Tibial nerve (tissue), 4 donors: ENCODE measurements around the gene ZNF783. TPM values are rescaled to one million over a fixed set of nuclear protein-coding genes. Genes with fewer than 3 reads are reported as not detected.

Source experiments
- DNase-seq, 2 donors: peaks; one replicate each; pipeline ENCODE4 v3.0.0-alpha.2; 2019; ENCODE audit warnings: low spot score in 2 of 2
- H3K27ac ChIP-seq, 4 donors: fragments of 200-600 bp; sonication (generic) in 3 of 4; one replicate each; pipeline ENCODE4 v1.5.1; 2017 to 2019; ENCODE audit warnings: mild to moderate bottlenecking in 1 of 4
- H3K27me3 ChIP-seq, 2 donors: fragments of 200-600 bp; sonication (generic) in 1 of 2; one replicate each; pipeline versions ENCODE4 v1.5.1 to v1.6.0; 2017 to 2019
- H3K36me3 ChIP-seq, 3 donors: fragments of 200-600 bp; sonication (generic); one replicate each; pipeline ENCODE4 v1.5.1; 2018 to 2019
- H3K4me1 ChIP-seq, 4 donors: fragments of 200-600 bp; sonication (generic) in 3 of 4; one replicate each; pipeline ENCODE4 v1.5.1; 2017 to 2019
- H3K4me3 ChIP-seq, 4 donors: fragments of 200-600 bp; sonication (generic) in 3 of 4; one replicate each; pipeline ENCODE4 v1.5.1; 2017 to 2019; ENCODE audit warnings: mild to moderate bottlenecking in 1 of 4, moderate library complexity in 1 of 4
- H3K9me3 ChIP-seq, 4 donors: fragments of 200-600 bp; sonication (generic) in 3 of 4; one replicate each; pipeline ENCODE4 v1.5.1; 2017 to 2019
- EP300 ChIP-seq, 2 donors: sonication (generic); formaldehyde crosslinking; IDR thresholded peaks; one replicate each; pipeline ENCODE4 v1.6.1; 2017; ENCODE audit warnings: antibody characterized with exemption in 2 of 2, mild to moderate bottlenecking in 1 of 2
- POLR2A ChIP-seq, 2 donors: fragments of 450-650 bp; IDR thresholded peaks; one replicate each; pipeline ENCODE4 v1.6.1; 2017; ENCODE audit warnings: antibody characterized with exemption in 2 of 2, mild to moderate bottlenecking in 2 of 2, moderate library complexity in 2 of 2
- WGBS, 2 donors: methylation state at CpG; one replicate each; pipeline ENCODE4 v1.1.5; 2018; 5-methylcytosine and 5-hydroxymethylcytosine counted together
- total RNA-seq, 4 donors: library from RNA; depleted of rRNA; stranded (reverse); fragments of >200 nt; gene quantifications; one replicate each; pipeline ENCODE4 v1.1.0, GENCODE V29; 2016
- TF ChIP-seq, protein P1 (sequence below), 5 experiments: fragments of 200-600 bp in 3 of 5; fragments of 450-650 bp in 2 of 5; sonication (generic) in 3 of 5; IDR thresholded peaks; one replicate each; pipeline ENCODE4 v1.5.1; 2016 to 2019; ENCODE audit warnings: antibody characterized with exemption in 5 of 5, mild to moderate bottlenecking in 3 of 5, moderate library complexity in 2 of 5

The ZNF783 gene
- total RNA-seq, 4 donors from 2014 or later: 22.1 to 58.2 (median 31.2) TPM

DNA sequence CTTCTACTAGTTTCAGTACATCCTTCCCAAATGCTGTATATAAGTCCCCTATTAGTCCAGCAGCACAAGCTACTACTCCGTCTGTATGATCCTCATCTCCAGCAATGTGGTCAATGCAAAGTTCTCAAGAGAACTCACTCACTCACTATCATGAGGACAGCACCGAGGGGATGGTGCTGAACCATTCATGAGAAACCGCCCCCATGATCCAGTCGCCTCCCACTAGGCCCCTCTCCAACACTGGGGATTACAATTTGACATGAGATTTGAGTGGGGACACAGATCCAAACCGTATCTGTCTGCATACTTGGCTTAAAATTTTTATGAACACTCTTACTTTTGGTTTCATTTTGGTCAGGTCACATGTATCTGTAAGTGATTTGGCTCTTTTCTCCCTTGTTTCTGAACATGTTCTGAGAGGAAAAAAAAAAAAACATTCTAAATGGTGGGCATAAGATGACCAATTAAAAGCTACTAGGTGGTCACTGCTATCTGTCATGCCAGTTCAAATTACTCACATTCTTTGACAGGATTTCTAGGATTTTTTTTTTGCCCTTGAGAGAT, 60.1 kb downstream of the ZNF783 start:
- H3K27ac ChIP-seq: peak overlapping the region in 1 of 4 donors; percentile 15

DNA sequence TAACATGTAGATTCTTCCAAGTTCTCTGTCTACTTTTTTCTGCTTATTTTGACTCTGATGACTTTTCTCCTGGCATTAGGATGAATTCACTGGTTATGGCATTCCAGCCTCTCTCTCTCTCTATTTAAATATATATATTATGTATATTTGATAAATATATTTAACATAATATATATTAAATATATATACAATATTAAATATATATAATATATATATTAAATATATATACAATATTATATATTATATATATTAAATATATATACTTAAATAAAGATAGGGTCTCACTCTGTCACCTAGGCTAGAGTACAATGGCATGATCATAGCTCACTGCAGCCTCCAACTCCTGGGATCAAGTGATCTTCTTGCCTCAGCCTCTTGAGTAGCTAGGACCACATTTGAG, 60.7 kb downstream of the ZNF783 start:
- H3K27ac ChIP-seq: no peak overlapping the region
- H3K9me3 ChIP-seq: no peaks in the 10 kb centered on the region
- no peaks in the 10 kb centered on the region for H3K27me3 ChIP-seq
- H3K36me3 ChIP-seq: no peaks in the 10 kb centered on the region
- no peak overlapping the region for H3K4me3 ChIP-seq
- H3K4me1 ChIP-seq: no peaks in the 10 kb centered on the region
- no peak for DNase-seq
- TF ChIP-seq POLR2A (IDR thresholded peaks at IDR 0.05) (no peak), EP300 (IDR thresholded peaks at IDR 0.05) (no peak)
- TF ChIP-seq, protein P1, sequence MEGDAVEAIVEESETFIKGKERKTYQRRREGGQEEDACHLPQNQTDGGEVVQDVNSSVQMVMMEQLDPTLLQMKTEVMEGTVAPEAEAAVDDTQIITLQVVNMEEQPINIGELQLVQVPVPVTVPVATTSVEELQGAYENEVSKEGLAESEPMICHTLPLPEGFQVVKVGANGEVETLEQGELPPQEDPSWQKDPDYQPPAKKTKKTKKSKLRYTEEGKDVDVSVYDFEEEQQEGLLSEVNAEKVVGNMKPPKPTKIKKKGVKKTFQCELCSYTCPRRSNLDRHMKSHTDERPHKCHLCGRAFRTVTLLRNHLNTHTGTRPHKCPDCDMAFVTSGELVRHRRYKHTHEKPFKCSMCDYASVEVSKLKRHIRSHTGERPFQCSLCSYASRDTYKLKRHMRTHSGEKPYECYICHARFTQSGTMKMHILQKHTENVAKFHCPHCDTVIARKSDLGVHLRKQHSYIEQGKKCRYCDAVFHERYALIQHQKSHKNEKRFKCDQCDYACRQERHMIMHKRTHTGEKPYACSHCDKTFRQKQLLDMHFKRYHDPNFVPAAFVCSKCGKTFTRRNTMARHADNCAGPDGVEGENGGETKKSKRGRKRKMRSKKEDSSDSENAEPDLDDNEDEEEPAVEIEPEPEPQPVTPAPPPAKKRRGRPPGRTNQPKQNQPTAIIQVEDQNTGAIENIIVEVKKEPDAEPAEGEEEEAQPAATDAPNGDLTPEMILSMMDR (IDR thresholded peaks at IDR 0.05): no peak

More for the DNA sequence above, 60.1 kb downstream of the ZNF783 start:
- peak overlapping the region in 3 of 4 donors; percentile 17 to 44 (median 36) for H3K4me3 ChIP-seq
- no peaks in the 10 kb centered on the region for H3K9me3 ChIP-seq
- TF ChIP-seq EP300 (IDR thresholded peaks at IDR 0.05) (no peak), POLR2A (IDR thresholded peaks at IDR 0.05) (no peak)
- TF ChIP-seq, protein P1 (IDR thresholded peaks at IDR 0.05): no peak
- 32 to 55% methylated on average over 5 of the region's 5 CpGs for WGBS, 2 donors
- H3K27me3 ChIP-seq: no peaks in the 10 kb centered on the region
- H3K36me3 ChIP-seq: no peaks in the 10 kb centered on the region
- DNase-seq: no peak
- H3K4me1 ChIP-seq: no peaks in the 10 kb centered on the region

DNA sequence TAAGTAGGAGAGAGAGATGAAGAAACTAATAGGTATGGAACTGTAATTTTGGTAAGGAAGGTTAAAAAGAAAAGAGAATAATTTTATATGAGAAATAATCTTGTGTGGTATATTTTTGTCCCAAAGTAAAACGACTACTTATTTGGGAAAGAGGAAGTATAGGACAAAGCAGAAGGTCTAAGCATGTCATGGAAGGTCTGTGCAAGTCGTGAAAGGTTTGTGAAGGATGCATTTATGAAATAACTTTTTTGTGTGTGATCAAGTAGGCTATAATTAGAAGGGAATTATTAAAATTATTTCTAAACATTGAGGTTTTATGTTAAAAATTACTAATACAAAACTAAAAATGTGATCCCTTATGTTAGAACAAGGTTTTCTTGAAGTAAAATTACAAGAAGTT, 63.3 kb downstream of the ZNF783 start:
- Histone ChIP-seq H3K9me3 (no peaks in the 10 kb centered on the region), H3K36me3 (no peaks in the 10 kb centered on the region), H3K27ac (no peak overlapping the region), H3K4me1 (no peaks in the 10 kb centered on the region), H3K4me3 (no peak overlapping the region), H3K27me3 (no peaks in the 10 kb centered on the region)
- no peak for TF ChIP-seq POLR2A (IDR thresholded peaks at IDR 0.05)
- no peak for TF ChIP-seq EP300 (IDR thresholded peaks at IDR 0.05)
- TF ChIP-seq, protein P1 (IDR thresholded peaks at IDR 0.05): no peak
- no peak for DNase-seq
- 63 to 65% methylated on average over 2 of the region's 2 CpGs for WGBS, 2 donors

GRCh38 chr7:149329265-149329664, 67.3 kb downstream of the ZNF783 start:
- H3K4me3 ChIP-seq: no peak overlapping the region

DNA sequence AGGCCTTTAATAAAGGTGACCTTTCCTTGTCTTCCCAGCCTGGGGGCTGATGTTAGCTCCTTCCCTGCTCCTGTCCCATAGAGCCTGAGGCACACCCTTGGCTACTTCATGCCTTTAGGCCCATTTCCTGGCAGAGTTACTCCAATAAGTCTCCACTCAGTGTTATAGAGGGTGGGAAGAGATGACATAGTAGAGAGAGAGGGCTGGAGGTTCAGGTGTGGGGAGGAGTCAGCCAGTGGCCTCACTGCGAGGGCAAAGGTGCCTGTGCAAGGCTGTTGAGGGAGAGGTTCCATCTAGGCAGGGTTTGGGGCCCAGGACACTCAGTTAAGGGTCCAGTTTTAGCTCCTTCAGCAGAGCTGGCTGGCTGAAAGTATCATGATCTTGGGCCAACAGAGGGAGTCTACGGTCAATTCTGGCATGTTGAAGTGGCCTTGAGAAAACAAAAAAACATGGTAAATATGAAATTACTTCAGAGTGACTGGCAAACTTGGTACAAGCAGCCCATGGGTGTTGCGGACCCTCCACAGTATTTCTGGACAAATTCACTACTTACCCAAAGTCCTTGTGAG, 67.9 kb downstream of the ZNF783 start:
- H3K4me3 ChIP-seq: no peak overlapping the region
- no peaks in the 10 kb centered on the region for H3K36me3 ChIP-seq
- no peak overlapping the region for H3K27ac ChIP-seq
- no peaks in the 10 kb centered on the region for H3K27me3 ChIP-seq
- TF ChIP-seq, protein P1 (IDR thresholded peaks at IDR 0.05): no peak
- TF ChIP-seq POLR2A (IDR thresholded peaks at IDR 0.05) (no peak), EP300 (IDR thresholded peaks at IDR 0.05) (no peak)
- H3K4me1 ChIP-seq: no peaks in the 10 kb centered on the region
- H3K9me3 ChIP-seq: peaks cover 0 to 8% (median 0%) of the 10 kb centered on the region in 4 donors
- DNase-seq: no peak
- 73 to 79% methylated on average over 3 of the region's 3 CpGs for WGBS, 2 donors

More at GRCh38 chr7:149329265-149329664, 67.3 kb downstream of the ZNF783 start:
- H3K4me1 ChIP-seq: no peaks in the 10 kb centered on the region
- no peak for DNase-seq
- H3K9me3 ChIP-seq: peaks cover 0 to 8% (median 0%) of the 10 kb centered on the region in 4 donors
- no peaks in the 10 kb centered on the region for H3K27me3 ChIP-seq
- TF ChIP-seq POLR2A (IDR thresholded peaks at IDR 0.05) (no peak), EP300 (IDR thresholded peaks at IDR 0.05) (no peak)
- TF ChIP-seq, protein P1 (IDR thresholded peaks at IDR 0.05): no peak
- WGBS, 2 donors: 29 to 33% methylated on average over 3 of the region's 3 CpGs
- H3K27ac ChIP-seq: no peak overlapping the region
- no peaks in the 10 kb centered on the region for H3K36me3 ChIP-seq
